MCF 10A (cell line): ENCODE results near the gene DGKH. TPM values are rescaled to one million over a fixed set of nuclear protein-coding genes. Genes with fewer than 3 reads are reported as not detected.

Experiments used
- Bru-seq: library from RNA; stranded (reverse); fragments of 400-500 nt; gene quantifications from one replicate; lab custom pipeline; 2021; lab: Mats Ljungman, UMichigan
- BruChase-seq, 2 experiments: library from RNA; stranded (reverse); fragments of 400-500 nt; gene quantifications; one replicate each; lab custom pipeline; 2021; lab: Mats Ljungman, UMichigan
- BruUV-seq: library from RNA; stranded (reverse); fragments of 400-500 nt; replicated peaks from 2 replicates; lab custom pipeline; 2021; lab: Mats Ljungman, UMichigan
- CTCF ChIA-PET: fragments of 300-600 bp; sonication (Branson Sonifier 250); formaldehyde crosslinking; extraction: SDS; loops from one replicate; lab custom pipeline; 2021; ENCODE audit warnings: antibody characterized with exemption, inconsistent platforms; lab: Yijun Ruan, JAX
- POLR2A ChIA-PET: fragments of 300-600, 350-650 bp; sonication (Branson Sonifier 250); formaldehyde crosslinking; extraction: SDS; loops from one replicate; lab custom pipeline; 2020; ENCODE audit warnings: antibody characterized with exemption, inconsistent platforms; lab: Yijun Ruan, JAX
- DNase-seq: peaks from one replicate; pipeline ENCODE4 v3.0.0-alpha.2; 2018; ENCODE audit not compliant: unreplicated experiment
- H3K27ac Mint-ChIP-seq: one replicate; pipeline ENCODE4 v1.8.0; 2022; ENCODE audit warnings: mild to moderate bottlenecking, low read depth, mixed read lengths; ENCODE audit not compliant: unreplicated experiment
- H3K27me3 Mint-ChIP-seq: one replicate; pipeline ENCODE4 v1.8.0; 2022; ENCODE audit warnings: mixed read lengths; ENCODE audit not compliant: insufficient read depth, unreplicated experiment
- H3K36me3 Mint-ChIP-seq: one replicate; pipeline ENCODE4 v1.8.0; 2022; ENCODE audit warnings: mild to moderate bottlenecking, moderate library complexity, mixed read lengths; ENCODE audit not compliant: insufficient read depth, unreplicated experiment
- H3K4me1 Mint-ChIP-seq: one replicate; pipeline ENCODE4 v1.8.0; 2022; ENCODE audit warnings: mixed read lengths; ENCODE audit not compliant: insufficient read depth, unreplicated experiment
- H3K4me3 Mint-ChIP-seq: one replicate; pipeline ENCODE4 v1.8.0; 2022; ENCODE audit warnings: mild to moderate bottlenecking, moderate library complexity, mixed read lengths; ENCODE audit not compliant: unreplicated experiment
- H3K9me3 Mint-ChIP-seq: one replicate; pipeline ENCODE4 v1.8.0; 2022; ENCODE audit warnings: mixed read lengths; ENCODE audit not compliant: unreplicated experiment
- CTCF ChIP-seq: fragments of 200-600 bp; IDR thresholded peaks from one replicate; pipeline ENCODE4 v1.8.0; 2022; ENCODE audit warnings: antibody characterized with exemption, mild to moderate bottlenecking; ENCODE audit not compliant: unreplicated experiment
- intact Hi-C: fragments of 100-400 bp; cut with micrococcal nuclease; formaldehyde crosslinking; loops from 2 replicates; pipeline ENCODE4 v1.14.1; 2022
- long read RNA-seq: library from polyadenylated mRNA; stranded (forward); transcript quantifications from one replicate; pipeline ENCODE4 v2.0.0, GENCODE V29; 2022
- total RNA-seq: library from RNA; stranded (reverse); gene quantifications from 2 replicates; pipeline ENCODE4 v1.2.3, GENCODE V29; 2022

The DGKH gene
- total RNA-seq (18.4 and 22.3 TPM in 2 replicates), Bru-seq, nascent RNA (percentile 83 among the genes with signal in this experiment), BruChase-seq, experiment 1, labeled RNA remaining after a 6-hour chase (percentile 81 among the genes with signal in this experiment), BruChase-seq, experiment 2, labeled RNA remaining after a 2-hour chase (percentile 81 among the genes with signal in this experiment)
- long read RNA-seq, partial matches to known transcripts = 0 of 9 reads
- long read RNA-seq, other reads (novel, unspliced or antisense) = 9 of 9 reads

- Mint-ChIP-seq H3K27me3 (no peaks in the 10 kb centered on the region), H3K36me3 (peaks cover 9% of the 10 kb centered on the region), H3K4me1 (peaks cover 6% of the 10 kb centered on the region), H3K4me3 (peak within 1 kb of the TSS; percentile 93), H3K27ac (peak within 1 kb of the TSS; percentile 79), H3K9me3 (no peaks in the 10 kb centered on the region)
- DNase-seq = peak; percentile 38
- ChIA-PET CTCF (interaction anchor here (0.6 to 1.5 kb wide), 8 partner anchors 21 to 692 kb away, joined by 3 to 9 read pairs (median 3); no protein-coding TSS in a partner anchor), POLR2A (interaction anchor here (0.6 to 3.6 kb wide), 23 partner anchors 8 to 381 kb away, joined by 3 to 65 read pairs (median 4); partner anchors contain the start of gene VWA8)
- intact Hi-C loops = loop anchor here (10.0 kb wide), 1 partner anchor 166 kb away; no protein-coding TSS in a partner anchor
- no peak for TF ChIP-seq CTCF
- no TSS peak for BruUV-seq
These were observed at the start of gene DGKH for GRCh38 chr13:42048342-42048683. Gene DGKH, plus strand, starts transcription at chr13:42048648. Its CDS starts 126 bp downstream, at chr13:42048774.

GRCh38 chr13:42000846-42001245 is 47.6 kb upstream of the DGKH start:
- H3K36me3 Mint-ChIP-seq = no peaks in the 10 kb centered on the region
- intact Hi-C loops = no loop called here
- H3K4me3 Mint-ChIP-seq = no peak overlapping the region
- no TSS peak for BruUV-seq
- no peak overlapping the region for H3K27ac Mint-ChIP-seq
- H3K9me3 Mint-ChIP-seq = no peaks in the 10 kb centered on the region
- ChIA-PET POLR2A (interaction anchor here (1.0 kb wide), 1 partner anchor 18 kb away, joined by 3 read pairs; no protein-coding TSS in a partner anchor), CTCF (interaction anchor here (1.2 kb wide), 1 partner anchor 10 kb away, joined by 4 read pairs; no protein-coding TSS in a partner anchor)
- peaks cover 10% of the 10 kb centered on the region for H3K4me1 Mint-ChIP-seq
- no peak for TF ChIP-seq CTCF
- peaks cover 12% of the 10 kb centered on the region for H3K27me3 Mint-ChIP-seq
- DNase-seq = no peak

- no peaks in the 10 kb centered on the region for H3K36me3 Mint-ChIP-seq
- intact Hi-C loops = no loop called here
- no TSS peak for BruUV-seq
- CTCF ChIA-PET = interaction anchor here (1.2 kb wide), 1 partner anchor 11 kb away, joined by 4 read pairs; no protein-coding TSS in a partner anchor
- no peak overlapping the region for H3K27ac Mint-ChIP-seq
- POLR2A ChIA-PET = interaction anchor here (1.0 kb wide), 1 partner anchor 19 kb away, joined by 3 read pairs; no protein-coding TSS in a partner anchor
- DNase-seq = peak; percentile 21
- H3K27me3 Mint-ChIP-seq = peaks cover 12% of the 10 kb centered on the region
- no peaks in the 10 kb centered on the region for H3K9me3 Mint-ChIP-seq
- peaks cover 10% of the 10 kb centered on the region for H3K4me1 Mint-ChIP-seq
- no peak overlapping the region for H3K4me3 Mint-ChIP-seq
- TF ChIP-seq CTCF = no peak
These were observed 46.9 kb upstream of the DGKH start for GRCh38 chr13:42001580-42001979.

- TF ChIP-seq CTCF = no peak
- H3K4me3 Mint-ChIP-seq = no peak overlapping the region
- no peak overlapping the region for H3K27ac Mint-ChIP-seq
- DNase-seq = no peak
- H3K4me1 Mint-ChIP-seq = peaks cover 10% of the 10 kb centered on the region
- CTCF ChIA-PET = interaction anchor here (1.2 kb wide), 1 partner anchor 12 kb away, joined by 4 read pairs; no protein-coding TSS in a partner anchor
- H3K27me3 Mint-ChIP-seq = peaks cover 12% of the 10 kb centered on the region
- no peaks in the 10 kb centered on the region for H3K9me3 Mint-ChIP-seq
- POLR2A ChIA-PET = interaction anchor here (0.8 to 1.1 kb wide), 2 partner anchors 9 to 39 kb away, joined by 3 to 5 read pairs; no protein-coding TSS in a partner anchor
- intact Hi-C loops = no loop called here
- H3K36me3 Mint-ChIP-seq = no peaks in the 10 kb centered on the region
- BruUV-seq = no TSS peak
These were observed 46.4 kb upstream of the DGKH start for GRCh38 chr13:42002066-42002465.
